NB4 (cell line): ENCODE measurements around the gene MAPK11.
A peak's percentile ranks its signal among the peaks of the same experiment; 100 is the strongest.

Source experiments
- DNase-seq: peaks from one replicate; pipeline ENCODE4 v3.0.0; 2010; ENCODE audit warnings: low read depth
- H3K4me3 ChIP-seq: one replicate; pipeline ENCODE4 v1.5.1; 2011; ENCODE audit warnings: mild to moderate bottlenecking, low read depth, low read length, moderate library complexity
- CTCF ChIP-seq: IDR thresholded peaks from one replicate; pipeline ENCODE4 v1.5.1; 2012; ENCODE audit warnings: low read depth, low read length
- MAX ChIP-seq: IDR thresholded peaks from 2 replicates; pipeline ENCODE4 v1.6.1; 2011; ENCODE audit warnings: low read depth, low read length
- MYC ChIP-seq: IDR thresholded peaks from 2 replicates; pipeline ENCODE4 v1.6.1; 2011; ENCODE audit warnings: low read depth, low read length
- POLR2A ChIP-seq: IDR thresholded peaks from 2 replicates; pipeline ENCODE4 v1.6.1; 2011; ENCODE audit warnings: mild to moderate bottlenecking; ENCODE audit not compliant: insufficient read length; ENCODE audit errors: extremely low read depth

The MAPK11 gene

GRCh38 chr22:50298266-50298637 lies 28.1 kb upstream of the MAPK11 start:
- H3K4me3 ChIP-seq, result no peak overlapping the region
- TF ChIP-seq MYC (no peak), CTCF (no peak), MAX (no peak), POLR2A (no peak)
- no peak for DNase-seq

GRCh38 chr22:50297510-50298265 lies 27.5 kb upstream of the MAPK11 start:
- no peak for DNase-seq
- H3K4me3 ChIP-seq, result no peak overlapping the region
- TF ChIP-seq MYC, result no peak
- no peak for TF ChIP-seq CTCF
- no peak for TF ChIP-seq MAX

GRCh38 chr22:50296658-50297490 lies 26.7 kb upstream of the MAPK11 start:
- H3K4me3 ChIP-seq, result no peak overlapping the region
- DNase-seq, result no peak
- TF ChIP-seq POLR2A (no peak), MAX (no peak), MYC (no peak), CTCF (no peak)

GRCh38 chr22:50294319-50294656 lies 24.1 kb upstream of the MAPK11 start:
- TF ChIP-seq CTCF, result no peak
- TF ChIP-seq POLR2A, result no peak
- TF ChIP-seq MAX, result no peak
- no peak for TF ChIP-seq MYC
- no peak for DNase-seq
- H3K4me3 ChIP-seq, result no peak overlapping the region

- H3K4me3 ChIP-seq, result no peak overlapping the region
- peak; percentile 59 for DNase-seq
- TF ChIP-seq POLR2A, result no peak
- TF ChIP-seq MAX, result no peak
- TF ChIP-seq CTCF, result no peak
- TF ChIP-seq MYC, result no peak
Observed at GRCh38 chr22:50293441-50294318, 23.5 kb upstream of the MAPK11 start.
